SU-DHL-6 (cell line): ENCODE measurements around the gene BOD1L1.

ENCODE experiments used
- EZH2phosphoT487 ChIP-seq: fragments of 200-600 bp; sonication (generic), shearing (Covaris generic); conservative IDR thresholded peaks from 2 replicates; pipeline ENCODE4 v1.6.1; 2018; ENCODE audit warnings: mild to moderate bottlenecking, antibody characterized with exemption, low read length, moderate library complexity, mixed read lengths
- TF ChIP-seq, protein P1 (sequence below): fragments of 200-600 bp; sonication (generic); IDR thresholded peaks from one replicate; pipeline ENCODE4 v1.5.1; 2017; ENCODE audit warnings: antibody characterized with exemption, mild to moderate bottlenecking, low read length, moderate library complexity; ENCODE audit not compliant: insufficient read depth, poor library complexity, severe bottlenecking

GRCh38 chr4:13645075-13645474 is 17.6 kb upstream of the BOD1L1 start:
- TF ChIP-seq, protein P1, sequence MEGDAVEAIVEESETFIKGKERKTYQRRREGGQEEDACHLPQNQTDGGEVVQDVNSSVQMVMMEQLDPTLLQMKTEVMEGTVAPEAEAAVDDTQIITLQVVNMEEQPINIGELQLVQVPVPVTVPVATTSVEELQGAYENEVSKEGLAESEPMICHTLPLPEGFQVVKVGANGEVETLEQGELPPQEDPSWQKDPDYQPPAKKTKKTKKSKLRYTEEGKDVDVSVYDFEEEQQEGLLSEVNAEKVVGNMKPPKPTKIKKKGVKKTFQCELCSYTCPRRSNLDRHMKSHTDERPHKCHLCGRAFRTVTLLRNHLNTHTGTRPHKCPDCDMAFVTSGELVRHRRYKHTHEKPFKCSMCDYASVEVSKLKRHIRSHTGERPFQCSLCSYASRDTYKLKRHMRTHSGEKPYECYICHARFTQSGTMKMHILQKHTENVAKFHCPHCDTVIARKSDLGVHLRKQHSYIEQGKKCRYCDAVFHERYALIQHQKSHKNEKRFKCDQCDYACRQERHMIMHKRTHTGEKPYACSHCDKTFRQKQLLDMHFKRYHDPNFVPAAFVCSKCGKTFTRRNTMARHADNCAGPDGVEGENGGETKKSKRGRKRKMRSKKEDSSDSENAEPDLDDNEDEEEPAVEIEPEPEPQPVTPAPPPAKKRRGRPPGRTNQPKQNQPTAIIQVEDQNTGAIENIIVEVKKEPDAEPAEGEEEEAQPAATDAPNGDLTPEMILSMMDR: no peak
- TF ChIP-seq EZH2phosphoT487: no peak
